Measurements from ENCODE around the gene CNTNAP2. TPM values are rescaled to one million over a fixed set of nuclear protein-coding genes. Genes with fewer than 3 reads are reported as not detected.

CNTNAP2 gene
- total RNA-seq, 1 experiment from 2014 or later, result 0.03 TPM

DNA sequence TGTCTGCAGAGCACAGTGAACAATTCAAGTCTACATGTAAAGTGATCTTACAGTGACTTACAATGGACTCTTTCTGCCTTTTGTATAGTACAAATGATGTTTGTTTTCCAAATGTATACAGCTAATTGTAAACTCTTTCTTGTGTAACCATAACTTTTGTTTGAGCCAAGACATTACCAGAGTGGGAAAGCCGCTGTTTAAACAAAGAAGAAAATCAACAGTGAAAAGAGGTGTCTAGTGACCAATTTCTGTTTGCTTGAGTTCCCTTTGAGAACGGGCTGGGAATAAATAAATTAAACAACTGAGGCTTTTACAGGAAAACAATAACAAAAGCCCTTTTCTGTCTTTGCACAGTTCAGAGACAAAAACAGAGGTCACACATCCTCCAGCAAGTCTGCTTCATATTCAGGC lies 1163.4 kb downstream of the CNTNAP2 start:
- ChIA-PET CTCF (no interaction called here), POLR2A (no interaction called here)
- H3K4me3 ChIP-seq (ENCODE audit: low read depth in 2 of 2, low read length in 2 of 2), result no peak overlapping the region
- BruUV-seq (replicated peaks), result no TSS peak
- intact Hi-C loops (cut with micrococcal nuclease; ENCODE audit: unreplicated experiment), result no loop called here
- no peak for ATAC-seq
- no peaks in the 10 kb centered on the region for H3K36me3 ChIP-seq (ENCODE audit: control insufficient read depth, insufficient read depth, low read length)
- no peaks in the 10 kb centered on the region for H3K4me1 ChIP-seq (ENCODE audit: control insufficient read depth, insufficient read depth, low read length)
- no peaks in the 10 kb centered on the region for H3K27me3 ChIP-seq (ENCODE audit: control insufficient read depth, insufficient read depth, low read length)
- H3K27ac ChIP-seq (ENCODE audit: low read length), result no peak overlapping the region
- in situ Hi-C loops (cut with HindIII; ENCODE audit: low pct_unique_long_range_greater_than_20kb, low sequenced_read_pairs), result no loop called here
- no peak for TF ChIP-seq SIN3A (IDR thresholded peaks at IDR 0.05; ENCODE audit: borderline replicate concordance, insufficient read depth, low read depth, low read length)
- no peak for TF ChIP-seq CTCF (IDR thresholded peaks at IDR 0.05)
- no peak for TF ChIP-seq POLR2AphosphoS5 (IDR thresholded peaks at IDR 0.05; ENCODE audit: low read depth, low read length)
- TF ChIP-seq, protein P1, sequence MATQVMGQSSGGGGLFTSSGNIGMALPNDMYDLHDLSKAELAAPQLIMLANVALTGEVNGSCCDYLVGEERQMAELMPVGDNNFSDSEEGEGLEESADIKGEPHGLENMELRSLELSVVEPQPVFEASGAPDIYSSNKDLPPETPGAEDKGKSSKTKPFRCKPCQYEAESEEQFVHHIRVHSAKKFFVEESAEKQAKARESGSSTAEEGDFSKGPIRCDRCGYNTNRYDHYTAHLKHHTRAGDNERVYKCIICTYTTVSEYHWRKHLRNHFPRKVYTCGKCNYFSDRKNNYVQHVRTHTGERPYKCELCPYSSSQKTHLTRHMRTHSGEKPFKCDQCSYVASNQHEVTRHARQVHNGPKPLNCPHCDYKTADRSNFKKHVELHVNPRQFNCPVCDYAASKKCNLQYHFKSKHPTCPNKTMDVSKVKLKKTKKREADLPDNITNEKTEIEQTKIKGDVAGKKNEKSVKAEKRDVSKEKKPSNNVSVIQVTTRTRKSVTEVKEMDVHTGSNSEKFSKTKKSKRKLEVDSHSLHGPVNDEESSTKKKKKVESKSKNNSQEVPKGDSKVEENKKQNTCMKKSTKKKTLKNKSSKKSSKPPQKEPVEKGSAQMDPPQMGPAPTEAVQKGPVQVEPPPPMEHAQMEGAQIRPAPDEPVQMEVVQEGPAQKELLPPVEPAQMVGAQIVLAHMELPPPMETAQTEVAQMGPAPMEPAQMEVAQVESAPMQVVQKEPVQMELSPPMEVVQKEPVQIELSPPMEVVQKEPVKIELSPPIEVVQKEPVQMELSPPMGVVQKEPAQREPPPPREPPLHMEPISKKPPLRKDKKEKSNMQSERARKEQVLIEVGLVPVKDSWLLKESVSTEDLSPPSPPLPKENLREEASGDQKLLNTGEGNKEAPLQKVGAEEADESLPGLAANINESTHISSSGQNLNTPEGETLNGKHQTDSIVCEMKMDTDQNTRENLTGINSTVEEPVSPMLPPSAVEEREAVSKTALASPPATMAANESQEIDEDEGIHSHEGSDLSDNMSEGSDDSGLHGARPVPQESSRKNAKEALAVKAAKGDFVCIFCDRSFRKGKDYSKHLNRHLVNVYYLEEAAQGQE (IDR thresholded peaks at IDR 0.05; ENCODE audit: insufficient read depth in 1 of 2, low read depth in 2 of 2, low read length in 1 of 2), result no peak
- TF ChIP-seq TCF7L2 (IDR thresholded peaks at IDR 0.05; ENCODE audit: low read depth, low read length), result no peak
- DNase-seq (ENCODE audit: low read depth, low spot score), result peak; percentile 2
- H3K9me3 ChIP-seq (ENCODE audit: control insufficient read depth, insufficient read depth, low read depth, low read length), result no peaks in the 10 kb centered on the region

GRCh38 chr7:147282204-147282603 lies 1165.6 kb downstream of the CNTNAP2 start:
- Histone ChIP-seq H3K4me1 (ENCODE audit: control insufficient read depth, insufficient read depth, low read length) (no peaks in the 10 kb centered on the region), H3K9me3 (ENCODE audit: control insufficient read depth, insufficient read depth, low read depth, low read length) (no peaks in the 10 kb centered on the region), H3K36me3 (ENCODE audit: control insufficient read depth, insufficient read depth, low read length) (no peaks in the 10 kb centered on the region), H3K4me3 (ENCODE audit: low read depth in 2 of 2, low read length in 2 of 2) (no peak overlapping the region), H3K27me3 (ENCODE audit: control insufficient read depth, insufficient read depth, low read length) (no peaks in the 10 kb centered on the region), H3K27ac (ENCODE audit: low read length) (no peak overlapping the region)
- ATAC-seq (no peak), DNase-seq (ENCODE audit: low read depth, low spot score) (no peak)
- ChIA-PET CTCF (no interaction called here), POLR2A (no interaction called here)
- in situ Hi-C loops (cut with HindIII; ENCODE audit: low pct_unique_long_range_greater_than_20kb, low sequenced_read_pairs) (no loop called here), intact Hi-C loops (cut with micrococcal nuclease; ENCODE audit: unreplicated experiment) (no loop called here)
- no peak for TF ChIP-seq SIN3A (IDR thresholded peaks at IDR 0.05; ENCODE audit: borderline replicate concordance, insufficient read depth, low read depth, low read length)
- TF ChIP-seq, protein P1 (IDR thresholded peaks at IDR 0.05; ENCODE audit: insufficient read depth in 1 of 2, low read depth in 2 of 2, low read length in 1 of 2), result no peak
- TF ChIP-seq POLR2AphosphoS5 (IDR thresholded peaks at IDR 0.05; ENCODE audit: low read depth, low read length), result no peak
- TF ChIP-seq TCF7L2 (IDR thresholded peaks at IDR 0.05; ENCODE audit: low read depth, low read length), result no peak
- TF ChIP-seq CTCF (IDR thresholded peaks at IDR 0.05), result no peak
- BruUV-seq (replicated peaks), result no TSS peak
